ENCODE data around the gene PRELID2.
A peak's percentile ranks its signal among the peaks of the same experiment; 100 is the strongest.
"Not testable (repeated sequence)": the region's sequence is repeated elsewhere in the genome, so short reads cannot be mapped to it uniquely, and the experiment has no call there.

Gene PRELID2

DNA sequence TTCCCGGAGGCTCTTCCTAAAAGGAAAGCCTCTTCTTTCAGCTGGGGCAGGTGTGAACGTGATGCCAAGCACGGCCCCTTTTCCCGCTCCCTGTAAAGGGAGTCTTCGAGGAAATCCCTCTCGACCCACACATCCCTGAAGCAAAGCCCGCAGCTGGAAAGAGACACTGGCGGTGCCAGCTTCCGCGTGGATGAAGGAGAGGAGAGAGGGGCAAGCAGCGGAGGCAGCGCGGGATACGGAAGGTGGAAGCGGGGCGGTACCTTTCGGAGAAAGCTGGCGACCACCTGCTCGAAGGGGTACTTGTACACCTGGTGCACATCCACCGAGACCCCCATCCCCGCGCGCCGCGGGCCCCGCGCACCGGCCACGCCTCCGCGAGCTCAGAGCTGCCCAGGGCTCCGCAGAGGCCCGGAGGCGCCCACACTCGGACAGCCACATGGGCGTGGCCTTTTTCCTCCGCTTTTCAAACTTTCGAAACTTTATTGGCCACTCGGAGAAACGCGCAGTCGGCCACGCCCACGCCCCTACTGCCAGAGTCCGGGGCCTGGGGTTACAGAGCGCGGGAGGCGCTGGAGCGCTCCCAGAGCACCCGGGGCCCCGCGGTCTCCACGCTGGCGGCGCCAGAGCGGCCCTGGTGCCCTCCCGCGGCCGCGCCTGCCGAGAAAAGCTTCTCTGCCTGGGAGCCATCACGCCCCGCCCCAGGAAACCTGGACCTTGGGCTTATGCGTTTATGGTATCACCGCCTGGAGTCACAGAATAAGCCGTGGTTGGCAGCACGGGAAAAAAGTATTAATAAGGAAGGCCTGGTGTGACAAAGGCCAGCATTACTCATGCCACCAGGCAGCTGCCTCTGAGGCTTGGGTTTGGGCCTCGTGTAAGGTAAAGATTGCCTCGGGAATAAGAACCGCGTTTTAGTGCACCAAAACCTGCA, at the start of gene PRELID2:
PRELID2 (minus strand) TSS at position 426 of the 931 bp plus-strand sequence; CDS start at position 335, 91 bp downstream.
- DNase-seq: peak; percentile 87 to 95

DNA sequence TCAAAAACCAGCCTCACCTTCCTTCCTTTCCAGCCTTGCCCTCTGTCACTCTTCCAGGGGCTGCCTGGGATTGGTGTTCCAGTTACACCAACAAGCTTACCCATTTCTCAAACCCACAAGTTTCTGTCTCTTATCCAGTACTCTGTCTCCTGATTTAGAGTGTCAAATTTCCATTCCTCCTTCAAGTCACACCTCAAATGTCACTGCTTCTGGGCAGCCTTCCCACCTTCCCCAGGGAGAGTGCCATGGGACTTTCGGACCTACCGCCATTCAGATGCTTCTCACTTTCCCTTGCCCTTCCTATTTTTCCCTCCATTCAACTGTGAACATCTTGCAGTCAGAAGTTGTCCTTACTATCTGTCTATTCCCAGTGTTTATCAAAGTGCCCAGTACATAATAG, 39.6 kb upstream of the PRELID2 start:
- DNase-seq: no peak

- DNase-seq: no peak
Measured at GRCh38 chr5:145872914-145873313, 37.8 kb upstream of the PRELID2 start, which contains the start of gene GRXCR2. Gene GRXCR2, minus strand, starts transcription at chr5:145873014. Its CDS starts 46 bp downstream, at chr5:145872968.

GRCh38 chr5:145872486-145872885, 37.3 kb upstream of the PRELID2 start:
- no peak for DNase-seq

DNA sequence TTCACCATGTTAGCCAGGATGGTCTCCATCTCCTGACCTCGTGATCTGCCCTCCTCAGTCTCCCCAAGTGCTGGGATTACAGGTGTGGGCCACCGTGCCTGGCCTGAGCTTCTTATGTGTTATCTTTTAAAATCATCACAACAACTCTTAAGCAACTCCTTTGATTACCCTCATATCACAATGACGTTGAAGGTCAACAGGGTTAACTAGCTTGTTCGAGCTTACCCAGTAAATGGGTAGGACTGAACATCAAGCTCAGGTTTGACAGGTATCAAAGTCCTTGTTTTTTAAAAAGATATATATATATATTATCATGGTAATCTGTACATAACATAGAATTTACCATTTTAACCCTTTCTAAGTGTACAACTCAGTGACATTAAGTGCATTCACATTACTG, 34.6 kb upstream of the PRELID2 start:
- DNase-seq: no peak

- no peak for DNase-seq
Measured at GRCh38 chr5:145867806-145868205, 32.7 kb upstream of the PRELID2 start.

DNA sequence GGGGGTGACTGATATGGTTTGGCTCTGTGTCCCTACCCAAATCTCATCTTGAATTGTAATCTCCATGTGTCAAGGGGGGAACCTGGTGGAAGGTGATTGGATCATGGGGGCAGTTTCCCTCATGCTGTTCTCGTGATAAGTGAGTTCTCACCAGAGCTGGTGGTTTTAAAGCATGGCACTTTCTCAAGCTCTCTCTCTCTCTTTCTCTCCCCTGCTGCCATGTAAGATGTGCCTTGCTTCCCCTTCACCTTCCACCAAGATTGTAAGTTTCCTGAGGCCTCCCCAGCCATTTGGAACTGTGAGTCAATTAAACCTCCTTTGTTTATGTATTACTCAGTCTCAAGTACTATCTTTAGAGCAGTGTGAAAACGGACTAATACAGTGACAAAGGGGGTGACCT, 29.3 kb upstream of the PRELID2 start:
- not testable (repeated sequence) for DNase-seq

DNA sequence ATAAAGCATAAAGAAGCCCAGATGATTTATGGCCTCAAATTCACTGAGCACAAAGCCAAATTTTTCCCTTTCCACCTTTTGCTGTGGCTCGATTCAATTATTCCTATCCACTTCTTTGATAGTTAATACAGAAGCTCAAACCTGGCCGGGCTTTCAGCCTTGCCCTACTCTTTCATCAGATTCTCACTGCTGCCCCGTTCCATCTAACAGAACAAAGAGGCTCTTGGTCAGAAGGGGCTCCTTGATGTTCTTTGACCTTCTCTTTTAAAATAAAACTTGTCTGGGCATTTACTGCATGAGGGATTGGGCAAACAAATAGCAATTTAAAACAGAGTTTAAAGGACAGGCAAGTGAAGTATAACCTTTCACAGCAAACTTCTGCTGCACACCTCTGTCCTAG, 27.9 kb upstream of the PRELID2 start:
- no peak for DNase-seq

GRCh38 chr5:145859897-145860296, 24.8 kb upstream of the PRELID2 start:
- no peak for DNase-seq

GRCh38 chr5:145859453-145859852, 24.3 kb upstream of the PRELID2 start:
- no peak for DNase-seq

DNA sequence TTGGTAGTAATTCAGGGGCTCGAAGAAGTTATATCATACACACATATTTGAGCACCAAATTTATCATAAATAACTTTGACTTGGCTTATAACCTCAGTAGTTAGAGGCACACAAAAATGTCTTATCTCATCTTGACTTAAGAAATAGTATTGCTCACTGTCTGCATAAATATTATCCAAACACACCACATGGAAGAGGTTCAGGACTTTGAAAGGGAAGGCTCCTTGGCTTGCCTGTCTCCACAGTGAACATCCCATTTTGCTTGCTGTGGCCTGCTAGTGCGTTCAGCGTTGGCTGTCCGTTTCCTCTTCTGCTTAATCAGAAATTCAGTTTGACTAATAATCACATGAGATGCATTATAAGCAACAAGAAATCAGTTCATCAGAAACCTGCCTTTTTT, 23.8 kb upstream of the PRELID2 start:
- no peak for DNase-seq

DNA sequence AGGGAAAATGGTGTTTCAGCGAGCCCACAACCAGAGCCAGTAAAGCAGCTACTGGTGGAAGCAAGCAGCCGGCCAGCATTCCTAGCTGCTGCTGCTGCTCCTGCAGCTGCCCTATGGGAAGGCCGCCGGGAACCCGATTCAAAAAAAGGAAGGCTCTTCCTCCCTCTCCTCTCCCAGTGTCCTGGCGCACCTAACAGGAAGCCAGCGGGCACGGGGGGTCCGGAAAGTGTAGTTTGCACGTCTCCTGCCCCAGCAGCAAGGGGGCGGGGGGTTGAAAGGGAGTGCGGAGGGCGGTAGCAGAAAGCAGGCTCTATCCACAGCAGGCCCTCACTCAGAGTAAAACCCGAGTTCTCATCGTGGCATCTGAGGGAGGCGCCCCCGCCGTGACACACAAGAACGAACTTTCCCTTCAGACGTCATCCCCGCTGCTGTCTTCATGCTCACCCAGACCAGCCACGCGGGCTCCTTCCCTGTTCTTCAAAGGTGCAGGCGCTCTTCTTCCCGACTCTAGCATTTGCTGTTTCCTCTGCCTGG, 21.2 kb upstream of the PRELID2 start:
- DNase-seq: no peak

GRCh38 chr5:145855763-145856267, 20.7 kb upstream of the PRELID2 start:
- DNase-seq: no peak

DNA sequence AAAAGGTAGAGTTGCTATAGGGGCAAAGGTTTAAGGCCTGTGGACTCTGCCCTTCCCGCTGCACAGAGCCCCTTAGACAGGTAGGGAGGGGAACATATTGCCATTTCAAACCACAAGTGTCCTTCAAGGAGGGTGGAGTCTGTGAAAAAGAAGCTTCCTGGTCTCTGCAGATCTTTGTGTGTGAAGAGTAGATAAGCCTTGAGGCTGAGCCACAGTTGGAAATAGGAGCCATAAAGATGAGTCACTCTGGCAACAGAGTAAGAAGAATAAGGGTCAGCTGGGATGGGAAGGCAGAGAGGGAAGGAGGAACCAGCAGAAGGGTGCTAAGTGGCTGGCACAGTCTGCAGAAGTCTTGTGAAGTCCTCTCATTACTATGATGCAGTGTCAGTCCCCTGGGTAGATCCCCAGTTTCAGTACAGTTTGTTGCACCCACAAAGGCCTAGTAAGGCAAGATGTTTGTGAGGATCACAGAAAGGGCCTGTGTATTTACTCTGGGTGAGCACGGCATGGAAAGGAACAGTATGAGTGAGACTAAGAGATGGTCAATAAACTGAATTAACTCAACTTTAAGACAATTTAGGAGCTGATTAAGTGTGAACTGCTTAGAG, 19.6 kb upstream of the PRELID2 start:
- DNase-seq: no peak

- DNase-seq: no peak
Measured at GRCh38 chr5:145853781-145854376, 18.7 kb upstream of the PRELID2 start.

DNA sequence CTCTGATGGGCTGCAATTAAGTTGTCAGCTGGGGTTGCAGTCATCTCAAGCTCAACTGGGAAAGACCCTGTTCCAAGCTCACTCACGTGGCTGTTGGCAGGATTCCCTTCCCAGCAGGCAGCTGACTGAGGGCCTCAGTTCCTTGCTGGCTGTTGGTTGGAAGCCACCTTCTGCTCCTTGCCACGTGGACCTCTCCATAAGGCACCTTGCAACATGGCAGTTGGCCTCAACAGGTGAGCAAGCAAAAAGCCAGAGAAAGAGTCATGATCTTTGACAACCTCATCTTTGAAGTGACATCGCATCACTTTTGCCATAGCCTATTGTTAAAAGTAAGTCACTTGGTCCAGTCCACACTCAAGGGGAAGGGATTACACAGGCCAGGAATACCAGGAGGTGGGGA, 17.8 kb upstream of the PRELID2 start:
- DNase-seq: no peak

- peak in 1 of 2 experiments; percentile 19 for DNase-seq
Measured at GRCh38 chr5:145848854-145849253, 13.7 kb upstream of the PRELID2 start.

- DNase-seq: no peak
Measured at GRCh38 chr5:145847499-145848497, 12.7 kb upstream of the PRELID2 start.

DNA sequence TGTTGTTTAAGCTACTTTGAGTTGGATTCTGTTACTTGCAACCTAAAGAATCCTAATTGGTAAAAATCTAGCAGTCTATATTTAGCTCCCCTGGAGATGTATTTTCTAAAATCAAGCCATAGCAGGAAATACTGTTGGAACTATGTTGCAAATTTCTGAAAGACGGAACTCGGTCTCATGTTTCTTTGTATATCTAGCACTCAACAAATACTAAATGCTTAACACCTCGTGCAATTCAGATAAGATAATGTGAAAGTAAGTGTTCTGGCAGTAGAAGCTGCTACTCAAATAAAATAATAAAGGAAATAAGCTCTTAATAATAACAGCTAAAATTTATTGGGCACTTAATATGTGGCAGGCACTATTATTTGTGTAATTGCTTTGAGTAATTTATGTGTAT, 10.9 kb upstream of the PRELID2 start:
- DNase-seq: no peak

DNA sequence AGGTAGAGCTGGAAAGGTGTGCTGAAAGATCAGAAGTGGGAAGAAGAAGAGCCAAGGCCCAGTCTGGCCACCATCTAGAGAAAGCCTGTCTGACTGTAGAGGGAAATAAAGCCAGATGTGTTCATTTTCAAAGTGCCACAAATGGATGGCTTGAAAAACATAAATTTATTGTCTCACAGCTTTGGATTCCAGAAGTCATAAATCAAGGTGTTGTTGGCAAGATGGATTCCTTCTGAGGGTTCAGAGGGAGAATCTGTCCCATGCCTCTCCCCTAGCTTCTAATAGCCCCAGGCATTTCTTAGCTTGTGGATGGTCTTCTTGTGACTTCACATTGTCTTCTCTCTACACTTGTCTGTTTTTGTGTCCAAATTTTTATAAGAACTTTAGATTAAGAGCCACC, 6.2 kb upstream of the PRELID2 start:
- no peak for DNase-seq

DNA sequence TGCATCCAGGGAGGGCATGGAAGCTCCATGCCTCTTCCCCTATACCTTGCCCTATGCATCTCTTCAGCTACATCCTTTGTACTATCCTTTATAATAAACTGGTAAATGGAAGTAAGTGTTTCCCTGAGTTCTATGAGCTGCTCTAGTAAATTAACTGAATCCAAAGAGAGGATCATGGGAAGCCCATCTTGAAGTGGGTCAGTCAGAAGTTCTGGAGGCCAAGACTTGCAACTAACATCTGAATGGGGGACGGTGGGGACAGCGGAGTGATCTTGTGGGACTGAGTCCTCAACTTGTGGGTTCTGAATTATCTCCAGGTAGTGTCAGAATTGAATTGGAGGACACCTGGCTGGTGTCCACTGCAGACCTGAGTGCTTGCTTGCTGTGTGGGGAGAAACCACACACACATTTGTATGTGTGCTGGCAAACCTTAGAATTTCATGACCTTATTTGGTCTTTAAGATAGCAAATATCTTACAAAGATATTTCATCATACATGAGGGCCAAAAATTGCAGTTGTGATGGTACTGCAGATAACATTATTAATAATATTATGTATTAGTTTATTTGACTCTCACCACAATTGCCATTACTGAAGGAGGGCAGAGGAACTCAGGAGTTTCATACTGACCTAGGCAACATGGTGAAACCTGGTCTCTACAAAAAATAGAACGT, 5.5 kb upstream of the PRELID2 start:
- DNase-seq: no peak
